Lung (tissue), 12 donors: ENCODE data around the gene MEF2A. TPM values are rescaled to one million over a fixed set of nuclear protein-coding genes. Genes with fewer than 3 reads are reported as not detected.

Experiments used
- ATAC-seq: fragments of 200-7000 bp; cut with Tn5 transposase; one replicate; pipeline ENCODE4 v1.9.1; 2020; ENCODE audit warnings: moderate number of reproducible peaks; ENCODE audit not compliant: insufficient read depth, low FRiP score
- DNase-seq, 3 donors: peaks; one replicate each; pipeline ENCODE4 v3.0.0-alpha.2; 2013 to 2017
- H3K27ac ChIP-seq, 2 donors: one replicate each; pipeline ENCODE4 v1.5.1; 2013; ENCODE audit warnings: mild to moderate bottlenecking in 2 of 2, moderate library complexity in 2 of 2, control low read depth in 1 of 2, inconsistent platforms in 1 of 2, low read depth in 1 of 2, low read length in 1 of 2
- H3K27me3 ChIP-seq, 3 donors: one replicate each; pipeline ENCODE4 v1.5.1; 2013; ENCODE audit warnings: low read length in 2 of 3; ENCODE audit not compliant: control insufficient read depth in 3 of 3, insufficient read depth in 3 of 3
- H3K36me3 ChIP-seq, 4 donors: one replicate each; pipeline ENCODE4 v1.5.1; 2013; ENCODE audit warnings: low read length in 4 of 4, mild to moderate bottlenecking in 1 of 4, moderate library complexity in 1 of 4; ENCODE audit not compliant: control insufficient read depth in 4 of 4, insufficient read depth in 4 of 4
- H3K4me1 ChIP-seq, 5 donors: one replicate each; pipeline ENCODE4 v1.5.1; 2013; ENCODE audit warnings: low read length in 5 of 5, mild to moderate bottlenecking in 2 of 5, moderate library complexity in 1 of 5; ENCODE audit not compliant: control insufficient read depth in 5 of 5, insufficient read depth in 5 of 5
- H3K4me3 ChIP-seq: one replicate; pipeline ENCODE4 v1.5.1; 2013; ENCODE audit warnings: mild to moderate bottlenecking, control low read depth, moderate library complexity
- H3K9ac ChIP-seq, 2 donors: one replicate each; pipeline ENCODE4 v1.5.1; 2013; ENCODE audit warnings: low read length in 2 of 2, control low read depth in 1 of 2; ENCODE audit not compliant: insufficient read depth in 1 of 2
- H3K9me3 ChIP-seq, 4 donors: one replicate each; pipeline ENCODE4 v1.5.1; 2013; ENCODE audit warnings: low read length in 3 of 4, mild to moderate bottlenecking in 1 of 4, moderate library complexity in 1 of 4; ENCODE audit not compliant: control insufficient read depth in 4 of 4, insufficient read depth in 3 of 4
- CTCF ChIP-seq: IDR thresholded peaks from 2 replicates; pipeline ENCODE4 v1.5.1; 2012; ENCODE audit warnings: mild to moderate bottlenecking; ENCODE audit errors: control extremely low read depth, extremely low read depth
- WGBS, 2 donors: extraction: QIAGEN DNeasy Blood & Tissue Kit; methylation state at CpG; one replicate each; pipeline ENCODE4 v1.1.7; 2013; 5-methylcytosine and 5-hydroxymethylcytosine counted together
- polyA plus RNA-seq, 2 donors: library from polyadenylated mRNA; stranded (reverse); fragments of 200-250 nt; gene quantifications; one replicate each; pipeline ENCODE4 v1.2.1, GENCODE V29; 2013
- total RNA-seq, 2 donors: library from RNA; depleted of rRNA in 1 of 2; stranded (reverse); fragments of >200 nt in 1 of 2; gene quantifications; one replicate each; pipeline ENCODE4 v1.2.1, GENCODE V29; 2014 to 2021
- donor health status: control.
- donor health status: control.
- donor health status: Bipolar disorder and iron deficiency.
- donor health status: healthy.
- donor health status: DM: yes; HTN: yes; CAD: no.

MEF2A gene
- total and polyA plus RNA-seq, 4 donors: 26.0 to 140 (median 48.1) TPM

GRCh38 chr15:99571299-99571698, 5.5 kb downstream of the MEF2A start:
- Histone ChIP-seq H3K4me3 (no peak overlapping the region), H3K27ac (no peak overlapping the region), H3K9ac (no peak overlapping the region), H3K27me3 (no peaks in the 10 kb centered on the region), H3K4me1 (peaks cover 2 to 17% (median 11%) of the 10 kb centered on the region in 5 donors), H3K9me3 (no peaks in the 10 kb centered on the region), H3K36me3 (peaks cover 0 to 2% (median 0%) of the 10 kb centered on the region in 4 donors)
- DNase-seq (no peak), ATAC-seq (no peak)
- TF ChIP-seq CTCF: no peak
- 89 to 96% methylated on average over 3 of the region's 3 CpGs for WGBS, 2 donors

GRCh38 chr15:99574048-99574447, 8.3 kb downstream of the MEF2A start:
- Histone ChIP-seq H3K4me1 (peaks cover 2 to 25% (median 6%) of the 10 kb centered on the region in 5 donors), H3K4me3 (no peak overlapping the region), H3K27me3 (no peaks in the 10 kb centered on the region), H3K27ac (no peak overlapping the region), H3K9me3 (no peaks in the 10 kb centered on the region), H3K36me3 (peaks cover 0 to 3% (median 0%) of the 10 kb centered on the region in 4 donors), H3K9ac (no peak overlapping the region)
- DNase-seq (no peak), ATAC-seq (no peak)
- WGBS, 2 donors: 85 to 87% methylated on average over 4 of the region's 4 CpGs
- TF ChIP-seq CTCF: no peak

- Histone ChIP-seq H3K4me3 (no peak overlapping the region), H3K27ac (no peak overlapping the region), H3K4me1 (peaks cover 2 to 25% (median 6%) of the 10 kb centered on the region in 5 donors), H3K9me3 (no peaks in the 10 kb centered on the region), H3K27me3 (no peaks in the 10 kb centered on the region), H3K36me3 (peaks cover 0 to 3% (median 0%) of the 10 kb centered on the region in 4 donors), H3K9ac (no peak overlapping the region)
- no peak for TF ChIP-seq CTCF
- 94 to 97% methylated on average over 6 of the region's 6 CpGs for WGBS, 2 donors
- DNase-seq (no peak), ATAC-seq (no peak)
These were observed 8.7 kb downstream of the MEF2A start for GRCh38 chr15:99574502-99574901.

GRCh38 chr15:99578809-99579208, 13.0 kb downstream of the MEF2A start:
- no peak for DNase-seq
- H3K4me1 ChIP-seq: peaks cover 0 to 41% (median 2%) of the 10 kb centered on the region in 5 donors
- H3K4me3 ChIP-seq: no peak overlapping the region
- no peak for ATAC-seq
- H3K27ac ChIP-seq: no peak overlapping the region
- no peak for TF ChIP-seq CTCF
- H3K36me3 ChIP-seq: peaks cover 0 to 3% (median 0%) of the 10 kb centered on the region in 4 donors
- no peak overlapping the region for H3K9ac ChIP-seq
- no peaks in the 10 kb centered on the region for H3K27me3 ChIP-seq
- no peaks in the 10 kb centered on the region for H3K9me3 ChIP-seq
